ENCODE data around the gene ENO1.

GRCh38 chr1:8812081-8812480 is 66.4 kb downstream of the ENO1 start:
- TF ChIP-seq FOXM1 (IDR thresholded peaks at IDR 0.05; ENCODE audit: low read depth), result no peak
- no peak for TF ChIP-seq FOXM1 (CRISPR knock-in tag; IDR thresholded peaks at IDR 0.05; ENCODE audit: low read depth)
- no peak for TF ChIP-seq SOX6 (IDR thresholded peaks at IDR 0.05)
- no peak for TF ChIP-seq ZNF408 (CRISPR knock-in tag; IDR thresholded peaks at IDR 0.05; ENCODE audit: low read depth)
- TF ChIP-seq ZBTB33 (CRISPR knock-in tag; IDR thresholded peaks at IDR 0.05), result no peak
- TF ChIP-seq TEAD2 (tag; IDR thresholded peaks at IDR 0.05), result no peak
- TF ChIP-seq CHD2 (IDR thresholded peaks at IDR 0.05; ENCODE audit: low read depth, low read length), result no peak
- TF ChIP-seq CTCF (IDR thresholded peaks at IDR 0.05 in 2 of 3, conservative IDR thresholded peaks at IDR 0.05 in 1 of 3; ENCODE audit: insufficient read depth in 2 of 3, low read depth in 1 of 3, low read length in 3 of 3), result no peak
